ENCODE results near the gene ZCCHC3.

ZCCHC3 gene

DNA sequence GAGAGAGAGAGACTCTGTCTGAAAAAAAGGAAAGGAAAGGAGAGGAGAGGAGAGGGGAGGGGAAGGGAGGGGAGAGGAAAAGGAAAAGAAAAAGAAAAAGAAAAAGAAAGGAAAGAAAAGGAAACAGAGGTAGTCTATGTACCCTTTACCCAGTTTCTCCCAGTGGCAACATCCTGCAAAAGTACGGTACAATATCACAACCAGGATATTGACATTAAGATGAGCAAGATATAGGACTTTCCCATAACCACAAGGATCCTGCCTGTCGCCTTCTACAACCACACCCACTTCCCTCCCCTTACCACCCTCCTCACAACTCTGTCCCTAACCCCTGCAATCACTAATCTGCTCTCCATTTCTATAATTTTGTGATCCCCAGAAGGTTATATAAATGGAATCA is 10.9 kb upstream of the ZCCHC3 start:
- no peak for DNase-seq

DNA sequence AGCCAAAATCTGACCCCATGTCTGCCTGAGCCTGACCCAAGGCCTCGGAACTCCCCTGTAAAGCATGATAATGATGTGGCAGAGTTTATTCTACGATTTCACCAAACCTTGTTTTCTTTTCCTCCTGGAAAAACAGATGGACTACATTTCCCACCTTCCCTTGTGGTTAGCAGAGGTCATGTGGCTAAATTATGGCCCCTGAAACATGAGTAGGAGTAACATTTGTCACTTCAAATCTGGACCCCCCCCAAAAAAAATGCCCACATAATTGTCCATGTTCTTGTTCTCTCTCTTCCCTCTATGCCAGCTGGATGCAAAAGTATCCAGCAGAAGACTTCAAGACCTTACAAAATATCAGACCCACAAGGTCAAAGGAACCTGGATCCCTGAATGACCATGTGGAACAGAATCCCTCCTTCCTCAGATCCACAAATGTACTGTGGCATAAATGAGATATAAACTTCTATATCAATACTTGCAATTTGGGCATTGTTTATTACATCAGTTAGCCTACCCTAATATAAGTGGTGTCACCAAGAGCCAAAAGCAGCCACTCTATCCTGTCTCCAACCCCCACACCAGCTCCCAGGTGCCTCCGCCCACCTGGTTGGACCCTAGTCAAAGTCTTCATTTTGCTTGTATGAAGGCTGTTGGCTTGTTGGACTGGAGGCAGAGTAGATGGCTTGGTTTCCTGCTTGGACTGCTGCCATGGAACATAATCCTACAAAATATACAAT is 8.2 kb upstream of the ZCCHC3 start:
- DNase-seq: no peak

DNA sequence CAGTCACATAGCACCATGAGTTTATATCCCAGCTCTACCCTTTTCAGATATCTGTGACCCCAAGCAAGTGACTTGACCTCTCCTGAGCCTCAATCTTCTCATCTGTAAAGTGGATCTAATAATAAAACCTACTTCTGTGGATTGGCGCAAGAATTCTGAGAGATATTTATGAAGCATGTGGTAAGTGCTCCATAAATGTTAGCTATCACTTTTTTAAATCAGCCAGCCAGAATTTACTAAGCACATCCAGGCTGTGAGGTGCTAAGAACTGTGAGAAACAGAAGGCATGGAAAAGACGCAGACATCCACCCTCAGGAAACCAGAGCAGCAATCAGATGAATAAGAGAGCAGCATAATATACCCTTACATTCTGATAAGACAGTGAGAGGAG is 7.7 kb upstream of the ZCCHC3 start:
- peak; percentile 79 for DNase-seq

DNA sequence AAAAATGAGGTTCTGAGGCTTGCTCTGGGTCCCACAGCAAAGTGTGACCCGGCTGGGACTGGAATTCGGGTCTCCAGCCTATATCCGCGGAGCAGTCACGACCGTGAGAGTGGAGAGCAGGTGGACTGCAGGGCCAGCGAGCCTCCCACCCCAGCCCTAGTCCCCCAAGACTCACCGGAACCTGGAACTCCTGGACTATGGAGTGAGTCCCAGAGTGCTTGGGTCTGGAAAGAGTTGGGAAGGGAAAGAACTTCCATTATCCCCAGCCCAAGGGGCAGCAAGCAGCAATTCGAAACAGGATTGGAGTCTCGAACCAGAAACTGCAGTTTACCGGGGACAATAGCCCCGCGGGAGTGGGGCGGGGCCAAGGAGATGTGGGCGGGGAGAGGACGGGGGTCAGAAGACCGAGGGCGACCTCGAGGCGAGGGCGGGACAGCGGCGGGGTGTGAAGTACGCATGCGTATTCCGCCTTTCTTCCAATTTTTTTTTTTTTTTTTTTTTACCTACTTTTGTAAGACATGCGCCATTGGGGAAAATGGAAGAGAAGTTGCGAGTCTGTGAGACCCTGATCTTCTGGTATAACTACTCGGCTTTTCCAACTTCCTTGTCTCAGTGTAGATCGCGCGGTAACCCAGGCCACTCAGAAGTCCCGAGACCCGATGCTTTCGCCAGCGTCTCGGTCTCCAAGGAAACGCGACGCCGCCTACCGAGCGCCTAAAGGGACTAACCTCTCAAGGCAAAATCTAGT is 7.1 kb upstream of the ZCCHC3 start, which contains the start of gene C20orf96:
C20orf96 (minus strand) TSS at position 667 of the 748 bp plus-strand sequence; CDS start at position 527, 140 bp downstream.
- peak; percentile 99 for DNase-seq

DNA sequence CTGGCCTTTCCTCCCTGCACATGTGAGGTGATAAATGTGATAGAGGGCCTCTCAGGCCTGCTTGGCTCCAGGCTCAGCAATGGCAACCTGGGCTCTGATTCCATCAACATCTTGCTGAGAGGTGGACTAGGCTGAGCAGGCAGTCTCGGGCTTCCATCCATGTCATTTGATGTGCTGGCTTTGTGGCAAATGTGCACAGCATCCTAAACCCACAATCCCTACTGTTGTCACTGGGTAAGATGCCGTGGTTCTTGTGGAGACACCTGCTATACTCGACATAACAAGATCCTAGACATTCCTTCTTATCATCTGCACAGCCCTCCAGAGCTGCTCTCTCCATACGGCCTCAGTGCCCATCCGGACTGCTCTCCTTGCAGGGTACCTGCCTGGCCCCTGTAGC is 2.8 kb upstream of the ZCCHC3 start:
- no peak for DNase-seq

DNA sequence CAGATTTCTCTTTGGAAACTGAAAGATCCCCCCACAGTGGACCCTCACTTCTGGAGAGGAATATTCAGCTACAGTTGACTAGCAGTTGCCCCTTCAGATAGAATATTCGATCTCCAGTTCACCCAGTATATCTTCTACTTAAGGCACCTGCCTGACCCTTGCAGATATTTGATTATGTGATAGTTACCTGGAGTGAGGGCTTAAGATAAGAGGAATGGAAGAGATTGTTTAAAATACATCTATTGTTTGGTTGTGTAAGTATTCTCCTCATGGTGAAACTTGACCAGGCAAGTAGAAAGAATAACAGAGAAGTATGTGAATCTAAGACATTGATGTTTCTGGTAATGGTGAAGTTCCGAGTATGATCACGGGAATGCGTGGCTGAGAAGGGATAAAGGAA is 1.6 kb upstream of the ZCCHC3 start:
- no peak for DNase-seq

DNA sequence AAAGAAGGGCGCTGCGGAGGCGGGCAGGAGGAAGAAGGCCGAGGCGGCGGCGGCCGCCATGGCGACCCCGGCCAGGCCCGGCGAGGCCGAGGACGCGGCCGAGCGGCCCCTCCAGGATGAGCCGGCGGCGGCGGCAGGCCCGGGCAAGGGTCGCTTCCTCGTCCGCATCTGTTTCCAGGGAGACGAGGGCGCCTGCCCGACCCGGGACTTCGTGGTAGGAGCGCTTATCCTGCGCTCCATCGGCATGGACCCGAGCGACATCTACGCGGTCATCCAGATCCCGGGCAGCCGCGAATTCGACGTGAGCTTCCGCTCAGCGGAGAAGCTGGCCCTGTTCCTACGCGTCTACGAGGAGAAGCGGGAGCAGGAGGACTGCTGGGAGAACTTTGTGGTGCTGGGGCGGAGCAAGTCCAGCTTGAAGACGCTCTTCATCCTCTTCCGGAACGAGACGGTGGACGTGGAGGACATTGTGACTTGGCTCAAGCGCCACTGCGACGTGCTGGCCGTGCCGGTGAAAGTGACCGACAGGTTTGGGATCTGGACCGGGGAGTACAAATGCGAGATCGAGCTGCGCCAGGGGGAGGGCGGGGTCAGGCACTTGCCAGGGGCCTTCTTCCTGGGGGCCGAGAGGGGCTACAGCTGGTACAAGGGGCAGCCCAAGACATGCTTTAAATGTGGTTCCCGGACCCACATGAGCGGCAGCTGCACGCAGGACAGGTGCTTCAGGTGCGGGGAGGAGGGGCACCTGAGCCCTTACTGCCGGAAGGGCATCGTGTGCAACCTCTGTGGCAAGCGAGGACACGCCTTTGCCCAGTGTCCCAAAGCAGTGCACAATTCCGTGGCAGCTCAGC is 780 bp downstream of the ZCCHC3 start:
- peak; percentile 77 for DNase-seq

DNA sequence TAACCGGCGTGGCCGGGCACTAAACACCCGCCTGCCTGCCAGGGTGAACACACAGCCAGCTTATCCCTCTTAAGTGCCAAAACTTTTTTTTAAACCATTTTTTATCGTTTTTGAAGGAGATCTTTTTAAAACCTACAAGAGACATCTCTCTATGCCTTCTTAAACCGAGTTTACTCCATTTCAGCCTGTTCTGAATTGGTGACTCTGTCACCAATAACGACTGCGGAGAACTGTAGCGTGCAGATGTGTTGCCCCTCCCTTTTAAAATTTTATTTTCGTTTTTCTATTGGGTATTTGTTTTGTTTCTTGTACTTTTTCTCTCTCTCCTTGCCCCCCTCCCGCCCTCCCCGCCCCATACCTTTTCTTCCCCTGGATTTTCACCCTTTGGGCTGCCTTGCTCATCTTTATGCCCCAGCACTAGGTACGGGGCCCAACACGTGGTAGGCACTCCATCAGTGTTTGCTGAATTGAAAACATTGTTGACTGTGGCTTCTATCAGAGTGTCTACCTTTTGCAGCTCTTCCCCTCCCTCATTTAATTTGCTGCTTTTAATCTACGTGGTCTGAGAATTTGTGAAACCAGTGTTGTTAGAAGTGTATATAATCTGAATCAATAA is 1.5 kb downstream of the ZCCHC3 start:
- DNase-seq: no peak

DNA sequence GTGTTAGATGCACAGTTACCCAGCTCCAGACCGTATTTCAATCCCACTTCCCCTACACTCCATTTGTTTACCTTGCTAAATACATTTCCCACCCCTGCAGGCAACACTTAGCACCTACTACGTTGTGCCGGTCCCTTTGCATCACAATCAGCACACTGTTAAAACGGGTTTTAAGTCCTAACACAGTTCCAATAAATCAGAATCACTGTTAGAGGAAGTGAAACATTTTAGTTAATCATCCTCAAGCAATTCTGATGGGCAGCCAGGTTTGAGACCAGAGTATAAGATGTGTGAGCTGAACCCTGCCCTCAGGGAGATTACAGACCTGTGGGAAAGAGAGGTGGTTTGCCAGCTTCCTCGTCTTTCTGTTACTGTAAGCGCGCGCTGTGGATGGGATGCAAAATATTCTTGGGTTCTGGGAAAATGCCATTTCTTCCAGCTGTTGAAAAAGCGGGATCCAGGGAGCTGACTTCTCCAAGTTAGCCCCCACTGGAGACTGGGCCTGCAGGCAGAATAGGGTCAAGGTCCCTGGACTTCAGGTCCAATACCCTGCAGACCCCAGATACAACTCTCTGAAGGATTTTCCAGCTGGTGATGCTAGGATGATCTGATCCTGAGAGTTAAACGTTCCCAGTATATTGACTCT is 3.1 kb downstream of the ZCCHC3 start:
- no peak for DNase-seq

DNA sequence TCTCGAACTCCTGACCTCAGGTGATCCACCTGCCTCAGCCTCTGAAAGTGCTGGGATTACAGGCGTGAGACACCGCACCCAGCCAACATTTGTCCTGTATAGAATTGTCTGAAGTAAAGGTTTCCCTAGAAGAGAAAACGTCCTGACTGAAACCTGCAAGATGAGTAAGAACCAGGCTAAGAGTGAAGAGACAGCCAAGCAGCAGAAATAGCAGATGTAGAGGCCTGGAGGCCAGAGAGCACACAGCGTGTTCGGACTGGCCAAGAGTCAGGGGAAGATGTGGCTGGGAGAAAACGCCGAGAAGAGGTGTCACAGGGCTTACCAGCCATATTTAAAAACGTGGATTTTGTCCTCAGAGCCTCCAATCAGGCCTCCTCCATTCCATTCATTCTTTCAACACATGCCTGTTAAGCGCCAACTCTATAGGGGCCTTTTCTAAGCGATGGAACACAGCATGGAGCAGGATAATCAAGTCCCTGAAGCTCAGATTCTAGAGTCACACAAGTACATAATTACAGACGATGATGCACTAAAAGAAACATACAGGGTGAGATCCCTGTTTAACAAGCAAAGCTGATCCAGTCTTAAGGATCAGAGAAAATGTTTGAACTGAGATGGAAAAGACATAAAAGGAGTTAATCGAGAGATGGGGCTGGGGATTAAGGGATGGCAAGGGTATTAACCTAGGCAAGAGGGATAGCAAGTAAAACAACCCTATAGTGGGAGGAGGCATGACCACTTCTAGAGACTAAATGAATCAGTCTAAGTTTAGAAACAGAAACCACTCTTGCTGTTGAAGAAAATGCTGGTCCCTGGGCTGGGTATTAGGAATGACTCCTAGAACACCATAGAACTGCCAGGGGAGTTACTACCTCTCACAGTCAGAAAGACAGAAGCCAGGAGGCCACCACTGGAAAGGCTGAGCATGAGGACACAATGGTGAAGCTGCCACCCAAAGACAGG is 4.8 kb downstream of the ZCCHC3 start:
- no peak for DNase-seq

DNA sequence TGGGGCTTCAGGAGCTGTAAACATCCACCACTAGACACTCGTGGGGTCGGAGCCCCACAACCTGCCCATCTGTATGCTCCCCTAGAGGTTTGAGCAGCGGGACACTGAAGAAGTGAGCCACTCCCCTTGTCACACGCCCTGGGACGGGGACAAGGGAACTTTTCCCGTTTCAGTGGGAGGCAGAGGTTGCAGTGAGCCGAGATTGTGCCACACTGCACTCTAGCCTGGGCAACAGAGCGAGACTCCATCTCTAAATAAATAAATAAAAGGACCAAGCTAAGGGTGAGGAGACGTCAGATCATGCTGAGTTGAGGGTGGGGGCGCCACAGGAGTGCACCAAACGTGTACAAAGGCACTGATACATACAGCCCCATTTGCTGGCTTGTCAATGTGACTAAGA is 8.4 kb downstream of the ZCCHC3 start:
- no peak for DNase-seq

DNA sequence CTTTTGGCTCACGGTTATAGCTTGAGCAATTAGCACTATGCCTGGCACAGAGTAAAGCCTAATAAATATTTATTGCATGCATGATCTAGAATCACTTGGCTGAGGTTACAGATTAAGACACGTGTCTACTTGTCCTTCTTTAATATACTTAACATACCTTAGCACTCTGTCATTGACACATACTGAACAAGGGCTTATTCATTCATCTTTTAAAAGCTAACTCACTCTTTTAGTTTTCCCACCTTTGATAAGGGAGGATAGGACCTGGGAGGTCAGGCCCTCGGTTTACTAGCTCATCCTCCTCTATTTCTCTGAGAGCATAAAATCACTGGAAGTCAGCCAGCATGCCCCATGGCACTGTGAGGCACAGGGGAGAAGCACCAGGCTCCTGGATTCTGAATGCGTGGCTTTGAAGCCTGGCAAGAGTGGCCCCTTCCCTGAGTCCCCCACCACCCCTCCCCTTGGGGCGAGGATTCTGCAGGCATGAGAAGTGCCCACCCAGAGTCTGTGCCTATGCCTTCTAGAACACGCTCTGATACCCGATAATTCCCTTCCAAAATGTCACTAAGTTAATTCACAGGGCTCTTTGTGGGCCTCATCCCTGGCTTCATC is 11.2 kb downstream of the ZCCHC3 start:
- DNase-seq: no peak

DNA sequence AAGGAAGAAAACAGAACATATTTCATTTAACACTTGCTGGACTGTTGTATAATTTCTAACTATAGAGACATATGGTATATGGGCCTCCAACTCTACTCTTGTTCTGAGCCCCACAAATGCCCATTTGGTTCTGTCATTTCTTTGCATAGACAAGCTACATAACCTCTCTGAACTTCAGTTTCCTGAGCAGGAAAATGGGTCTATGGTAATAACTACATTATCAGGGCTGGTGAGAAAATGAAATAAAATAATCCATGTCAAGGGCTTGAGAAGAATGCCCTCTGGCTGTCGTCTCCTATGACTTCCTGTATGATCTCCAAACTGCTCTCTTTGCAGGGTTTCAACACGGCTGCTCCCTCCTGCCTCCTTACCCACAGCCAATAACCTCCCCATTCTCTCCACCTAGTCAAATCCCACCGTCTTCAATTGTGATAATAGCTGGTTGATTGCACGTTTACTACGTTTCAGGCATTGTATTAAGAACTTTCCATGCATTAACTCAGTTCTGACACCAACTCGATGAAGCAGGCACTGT is 12.0 kb downstream of the ZCCHC3 start:
- peak; percentile 79 for DNase-seq

DNA sequence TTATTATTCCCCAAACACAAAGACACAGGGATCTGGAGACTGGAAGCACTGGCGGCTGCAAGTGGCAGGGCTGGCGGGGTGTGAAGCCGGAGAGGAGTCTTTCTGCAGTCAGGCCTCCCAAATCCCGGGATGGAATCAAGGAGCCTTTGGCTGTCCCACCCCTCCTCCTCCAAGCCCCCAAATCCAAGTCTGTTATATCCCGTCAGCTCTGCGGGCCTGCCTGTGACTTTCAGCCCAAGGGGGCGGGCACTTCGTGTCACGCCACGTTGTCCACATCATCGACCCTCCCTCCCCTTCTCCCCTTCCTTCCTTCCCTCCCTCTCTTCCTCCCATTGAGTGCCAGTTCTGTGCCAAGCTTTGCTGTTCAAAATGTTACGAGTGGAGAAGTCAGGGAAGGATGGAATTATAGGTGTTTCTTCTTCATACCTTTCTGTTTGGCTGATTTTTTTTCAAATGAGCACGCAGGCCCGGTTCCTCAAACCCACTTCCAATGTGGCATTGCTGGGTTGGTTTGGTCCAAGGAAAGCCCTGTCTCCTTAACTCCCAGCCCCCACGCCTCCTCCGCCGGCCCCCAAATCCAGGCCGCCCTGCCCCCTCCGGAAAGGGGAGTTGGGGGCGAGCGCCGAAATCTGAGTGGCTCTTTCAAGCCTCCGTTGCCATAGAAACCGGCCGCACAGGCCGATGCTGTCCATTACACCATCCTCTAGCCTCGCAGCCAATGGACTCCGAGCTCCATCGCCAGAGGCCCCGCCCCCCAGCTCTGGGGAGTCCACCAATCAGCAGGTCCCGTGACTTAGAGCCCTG is 12.7 kb downstream of the ZCCHC3 start:
- DNase-seq: peak; percentile 100

DNA sequence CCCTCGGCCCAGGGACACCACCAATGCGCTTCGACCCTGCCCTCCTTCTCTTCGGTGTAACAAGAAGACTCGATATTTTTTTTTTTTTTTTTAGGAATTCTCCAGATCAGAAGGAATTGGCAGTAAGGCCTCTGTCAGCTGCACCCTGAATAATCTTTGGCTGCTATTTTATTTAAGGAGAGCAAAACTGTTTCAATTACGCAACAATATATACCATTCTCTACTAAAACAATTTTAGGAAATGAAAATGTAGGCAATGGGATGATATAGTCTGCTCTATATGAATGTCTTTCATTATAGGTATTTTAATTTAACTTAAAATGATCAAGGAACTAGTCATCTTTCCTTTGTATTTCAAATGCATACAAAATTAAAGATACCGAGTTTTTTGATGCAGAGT is 13.3 kb downstream of the ZCCHC3 start:
- DNase-seq: no peak

DNA sequence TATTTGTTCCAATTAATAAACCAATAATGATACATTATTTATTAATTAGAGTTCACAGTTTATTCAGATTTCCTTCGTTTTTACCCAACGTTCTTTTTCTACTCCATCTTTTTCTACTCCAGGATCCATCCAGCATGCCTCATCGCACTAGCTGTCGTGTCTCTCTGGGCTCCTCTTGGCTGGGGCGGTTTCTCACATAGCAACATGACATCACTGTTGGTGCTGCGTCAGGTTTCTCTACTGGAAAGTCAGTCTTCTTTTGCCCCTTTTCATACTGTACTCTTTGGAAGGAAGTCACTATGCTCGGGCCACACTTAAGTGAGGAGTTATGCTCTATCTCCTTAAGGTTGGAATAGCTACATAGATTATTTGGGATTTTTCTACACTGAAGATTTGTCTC is 14.2 kb downstream of the ZCCHC3 start:
- no peak for DNase-seq

DNA sequence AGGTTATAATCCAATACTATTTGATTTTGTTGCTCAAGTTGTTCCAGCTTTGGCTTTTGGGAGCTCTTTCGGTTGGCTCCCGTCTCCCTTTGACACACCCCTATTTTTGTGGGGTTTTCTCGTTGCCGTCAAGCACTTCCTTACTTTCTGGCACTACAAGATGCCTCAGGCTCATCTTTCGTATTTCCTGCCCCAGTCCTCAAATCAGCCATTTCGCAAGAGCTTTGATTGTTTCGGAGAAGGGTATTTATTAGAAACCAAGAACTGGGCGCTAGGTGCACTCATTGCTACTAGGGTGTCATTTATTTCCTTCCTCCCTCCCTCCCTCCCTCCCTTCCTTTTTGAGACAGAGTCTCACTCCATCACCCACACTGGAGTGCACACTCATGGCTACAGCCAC is 14.7 kb downstream of the ZCCHC3 start:
- DNase-seq: no peak

DNA sequence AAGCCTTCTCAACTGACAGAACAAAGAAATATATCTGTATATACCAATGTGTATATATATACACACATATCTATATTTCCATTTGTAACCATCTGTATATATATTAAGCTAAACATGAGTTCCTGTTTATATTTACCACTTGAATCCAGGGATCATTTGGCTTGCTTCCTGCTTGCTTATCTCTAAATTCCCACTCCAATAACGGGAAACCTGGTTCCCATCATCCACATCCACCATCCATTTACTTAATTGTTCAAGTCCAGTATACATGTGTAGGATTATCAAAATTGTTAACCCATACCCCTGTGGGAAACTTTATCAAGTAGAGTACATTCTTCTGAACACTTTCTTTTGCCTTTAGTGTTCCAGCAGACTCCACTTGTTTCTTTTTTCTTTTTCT is 15.5 kb downstream of the ZCCHC3 start:
- DNase-seq: no peak

DNA sequence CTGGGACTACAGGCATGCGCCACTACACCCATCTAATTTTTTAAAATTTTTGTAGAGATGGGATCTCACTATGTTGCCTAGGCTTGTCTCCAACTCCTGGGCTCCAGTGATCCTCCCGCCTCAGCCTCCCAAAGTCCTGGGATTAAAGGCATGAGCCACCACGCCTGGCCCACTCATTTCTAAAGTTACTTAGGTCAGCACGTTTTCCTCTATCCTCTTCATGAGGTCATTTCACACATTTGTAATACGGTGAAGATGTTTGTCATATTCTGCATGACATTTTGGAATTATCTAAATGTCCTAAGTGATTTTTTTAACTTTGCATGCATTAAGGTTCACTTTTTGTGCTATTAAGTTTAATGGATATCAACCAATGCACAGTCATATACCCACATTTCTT is 16.0 kb downstream of the ZCCHC3 start:
- no peak for DNase-seq

DNA sequence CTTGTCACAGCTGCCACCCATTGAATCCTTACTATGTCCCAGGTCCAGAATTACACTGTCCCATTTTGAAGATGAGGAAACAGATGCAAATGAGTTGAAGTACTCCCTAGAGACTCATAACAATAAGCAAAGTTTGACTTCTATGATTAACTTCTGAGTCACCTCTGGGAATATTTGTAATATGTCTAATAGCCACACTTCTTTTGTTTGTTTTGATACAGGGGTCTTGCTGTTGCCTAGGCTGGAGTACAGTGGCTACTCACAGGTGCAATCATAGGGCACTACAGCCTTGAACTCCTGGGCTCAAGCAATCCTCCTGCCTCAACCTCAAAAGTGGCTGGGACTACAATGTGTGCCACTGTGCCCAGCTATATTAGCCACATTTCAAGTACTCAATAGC is 16.6 kb downstream of the ZCCHC3 start:
- DNase-seq: no peak

All from OCI-M1 (cell line).